SIG-M5 (cell line): ENCODE data around the gene ABCB10.
"Not testable (repeated sequence)": the region's sequence is repeated elsewhere in the genome, so short reads cannot be mapped to it uniquely, and the experiment has no call there.

Experiments used
- DNase-seq: peaks from one replicate; lab custom pipeline; 2025; lab: John Stamatoyannopoulos, UW

ABCB10 gene

GRCh38 chr1:229536982-229537381 lies 21.5 kb downstream of the ABCB10 start:
- DNase-seq: peak; percentile 38

GRCh38 chr1:229535230-229535629 lies 23.3 kb downstream of the ABCB10 start:
- DNase-seq: no peak

DNA sequence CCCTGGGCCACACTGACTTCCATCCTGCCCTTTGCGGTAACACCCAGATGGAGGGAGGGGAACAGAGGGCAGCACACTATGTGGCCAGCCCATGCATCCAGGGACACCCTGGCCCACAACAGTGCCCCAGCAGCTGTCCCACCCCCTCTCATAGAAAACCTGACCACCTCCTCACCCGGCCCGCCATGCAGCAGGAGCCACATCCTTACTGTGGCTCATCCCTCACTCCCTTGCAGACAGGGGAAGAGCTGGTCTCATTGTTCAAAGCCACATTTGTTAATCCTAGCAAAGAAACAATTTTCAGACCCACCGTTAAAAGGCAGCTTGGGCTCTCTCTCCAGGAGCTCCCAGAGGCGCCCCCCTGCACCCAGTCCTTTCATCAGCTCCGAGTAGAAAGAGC lies 27.2 kb downstream of the ABCB10 start:
- no peak for DNase-seq

GRCh38 chr1:229529639-229530038 lies 28.9 kb downstream of the ABCB10 start:
- no peak for DNase-seq

DNA sequence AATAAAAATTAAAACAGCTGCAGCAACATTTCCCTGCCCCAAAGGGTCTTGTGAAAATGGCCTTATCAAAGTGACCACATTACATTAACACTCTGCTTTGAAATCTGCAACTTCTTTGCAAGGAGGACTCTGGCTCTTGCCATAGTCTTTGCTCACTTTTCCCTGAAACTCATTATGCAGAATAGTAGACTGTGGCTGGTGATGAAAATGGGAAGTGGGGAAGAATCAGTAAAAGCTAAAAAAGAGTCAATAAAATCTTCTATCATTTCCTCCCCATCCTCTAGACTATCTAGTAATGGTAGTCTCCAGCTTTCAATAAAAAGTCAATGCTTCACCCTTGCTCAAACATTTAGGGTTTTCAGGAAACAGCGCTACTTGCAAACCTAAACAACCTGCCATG lies 31.8 kb downstream of the ABCB10 start:
- DNase-seq: no peak

DNA sequence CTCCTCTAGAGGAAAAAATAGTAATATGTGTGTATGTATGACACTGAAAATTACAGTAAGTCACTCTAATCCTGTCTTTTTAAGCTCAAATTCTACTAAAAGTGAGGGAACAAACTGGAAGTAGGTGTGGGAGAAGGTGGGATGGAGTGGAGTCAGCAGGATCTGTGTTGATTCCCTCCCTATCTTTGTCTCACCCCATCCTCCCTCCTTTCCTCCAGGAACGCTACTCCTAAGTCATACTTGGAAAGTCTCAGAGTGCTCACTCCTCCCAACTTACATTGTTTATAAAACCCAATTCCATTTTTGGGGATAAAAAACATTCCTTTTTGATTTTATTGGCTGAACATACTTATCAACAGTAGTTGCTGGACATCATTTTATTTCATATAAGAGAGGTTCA lies 35.5 kb downstream of the ABCB10 start:
- DNase-seq: no peak

DNA sequence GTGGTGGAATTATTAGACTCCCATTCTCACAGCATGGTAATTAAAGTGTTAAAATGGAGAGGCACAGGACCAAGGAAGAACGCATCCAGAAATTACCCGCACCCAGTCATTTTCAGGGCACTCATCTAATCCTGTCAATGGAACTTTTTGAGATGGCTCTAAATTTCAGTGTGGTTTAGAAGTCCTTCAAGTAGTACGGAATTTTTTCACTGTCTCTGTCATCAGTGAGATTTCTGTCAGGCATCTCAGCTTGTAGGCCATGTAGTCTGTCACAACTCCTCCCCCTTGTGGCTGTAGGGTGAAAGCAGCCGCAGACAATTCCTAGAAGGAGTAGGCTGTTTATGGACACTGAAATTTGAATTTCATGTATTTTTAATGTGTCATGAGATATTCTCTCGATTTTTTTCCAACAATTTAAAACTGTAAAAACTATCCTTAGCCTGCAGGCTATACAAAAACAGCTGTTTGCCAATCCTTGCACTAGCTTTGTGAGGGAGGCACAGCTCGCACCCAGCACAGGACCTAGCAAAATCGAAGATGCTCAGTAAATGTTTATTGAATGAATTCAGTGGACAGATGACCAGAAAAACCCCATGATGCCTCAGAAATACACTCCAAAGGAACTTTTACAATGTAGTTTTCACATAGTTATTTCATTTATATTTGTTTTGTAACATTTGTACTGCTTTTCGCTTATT lies 43.8 kb downstream of the ABCB10 start:
- DNase-seq: peak; percentile 29

GRCh38 chr1:229511625-229512024 lies 46.9 kb downstream of the ABCB10 start:
- not testable (repeated sequence) for DNase-seq

DNA sequence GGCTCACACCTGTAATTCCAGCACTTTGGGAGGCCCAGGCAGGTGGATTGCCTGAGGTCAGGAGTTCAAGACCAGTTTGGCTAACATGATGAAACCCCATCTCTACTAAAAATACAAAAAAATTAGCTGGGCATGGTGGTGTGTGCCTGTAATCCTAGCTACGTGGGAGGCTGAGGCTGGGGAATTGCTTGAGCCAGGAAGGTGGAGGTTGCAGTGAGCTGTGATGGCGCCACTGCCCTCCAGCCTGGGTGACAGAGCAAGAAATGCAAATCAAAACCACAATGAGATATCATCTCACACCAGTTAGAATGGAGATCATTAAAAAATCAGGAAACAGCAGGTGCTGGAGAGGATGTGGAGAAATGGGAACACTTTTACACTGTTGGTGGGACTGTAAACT lies 47.3 kb downstream of the ABCB10 start:
- DNase-seq: not testable (repeated sequence)

- no peak for DNase-seq
Measured at GRCh38 chr1:229509576-229509975, 48.9 kb downstream of the ABCB10 start.

DNA sequence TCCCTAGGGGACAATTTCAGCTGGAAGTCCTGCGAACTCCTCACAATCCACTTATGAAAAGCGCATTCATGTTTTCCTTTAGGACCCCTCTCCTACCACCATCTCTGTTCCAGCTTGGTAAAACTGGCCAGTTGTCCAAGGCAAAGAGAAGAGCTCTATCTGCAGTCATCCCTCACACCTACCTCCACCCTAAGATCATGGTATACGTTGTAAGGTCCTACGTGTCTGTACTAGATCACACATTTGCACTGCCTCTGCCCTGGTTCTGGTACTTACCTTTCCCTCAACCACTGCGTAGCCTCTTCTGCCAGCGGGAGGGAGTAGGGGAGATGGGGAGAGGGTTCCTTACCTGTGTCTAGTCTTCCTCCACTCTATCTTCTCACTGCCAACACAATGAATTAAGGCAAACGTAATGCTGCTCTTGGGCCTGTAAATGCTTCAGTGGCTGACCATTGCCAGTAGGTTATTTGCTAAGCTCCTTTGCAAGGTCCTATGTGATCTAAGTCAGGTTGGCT lies 49.6 kb downstream of the ABCB10 start:
- no peak for DNase-seq

- DNase-seq: peak; percentile 91
Measured at GRCh38 chr1:229507951-229508822, 50.3 kb downstream of the ABCB10 start, which contains the start of gene NUP133. NUP133 (minus strand) TSS chr1:229508341; CDS start chr1:229508249, 92 bp downstream.

DNA sequence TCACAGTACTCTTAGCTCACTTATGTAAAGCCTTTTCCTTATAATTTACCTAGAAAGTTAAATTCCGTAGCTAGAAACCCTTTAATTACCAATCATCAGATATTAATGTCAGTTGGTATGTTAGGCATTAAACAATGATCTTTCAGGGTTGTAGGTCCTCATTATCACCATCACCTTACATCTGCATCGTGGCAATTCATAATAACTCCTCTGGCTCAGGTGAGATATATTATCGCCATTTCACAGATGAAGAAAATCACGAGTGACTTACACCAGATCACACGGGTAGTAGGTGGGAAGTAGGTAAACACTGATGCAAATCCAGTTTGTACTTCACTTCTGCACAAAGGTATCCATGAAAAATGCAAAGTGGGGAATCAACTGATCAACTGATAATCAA lies 51.0 kb downstream of the ABCB10 start:
- DNase-seq: no peak

DNA sequence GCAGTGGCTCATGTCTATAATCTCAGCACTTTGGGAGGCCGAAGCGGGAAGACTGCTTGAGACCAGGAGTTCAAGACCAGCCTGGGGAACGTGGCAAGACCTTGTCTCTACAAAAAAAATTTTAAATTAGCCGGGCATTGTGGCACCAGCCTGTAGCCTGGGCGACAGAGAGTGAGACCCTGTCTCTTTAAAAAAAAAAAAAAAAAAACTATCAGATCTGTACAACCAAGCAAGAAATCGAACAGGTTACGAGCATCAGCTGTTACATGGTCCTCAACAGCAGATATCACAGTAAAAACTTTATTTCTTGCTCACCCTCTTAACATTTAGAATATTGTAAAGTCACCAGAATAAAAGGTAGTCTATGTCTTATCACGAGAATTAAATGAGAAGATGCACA lies 51.9 kb downstream of the ABCB10 start:
- no peak for DNase-seq

DNA sequence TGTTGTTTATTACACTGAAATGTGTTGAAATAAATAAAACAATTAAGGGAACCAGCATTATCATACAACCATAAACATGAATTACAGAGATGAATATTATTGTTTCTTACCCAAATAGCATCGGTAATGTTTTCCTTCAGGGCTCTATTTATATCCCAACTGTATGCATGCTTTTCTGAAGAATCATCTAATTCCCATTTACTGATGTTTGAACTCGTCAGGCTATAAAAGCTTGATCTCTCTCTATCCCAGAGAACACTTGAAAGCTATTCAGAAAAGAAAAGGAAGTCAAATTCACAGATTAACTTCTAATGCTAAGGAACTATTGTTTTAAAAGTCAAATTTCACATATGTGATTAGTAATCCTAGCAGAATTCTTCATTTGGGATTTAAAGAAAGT lies 62.7 kb downstream of the ABCB10 start:
- DNase-seq: no peak

GRCh38 chr1:229487181-229487580 lies 71.3 kb downstream of the ABCB10 start:
- DNase-seq: no peak

DNA sequence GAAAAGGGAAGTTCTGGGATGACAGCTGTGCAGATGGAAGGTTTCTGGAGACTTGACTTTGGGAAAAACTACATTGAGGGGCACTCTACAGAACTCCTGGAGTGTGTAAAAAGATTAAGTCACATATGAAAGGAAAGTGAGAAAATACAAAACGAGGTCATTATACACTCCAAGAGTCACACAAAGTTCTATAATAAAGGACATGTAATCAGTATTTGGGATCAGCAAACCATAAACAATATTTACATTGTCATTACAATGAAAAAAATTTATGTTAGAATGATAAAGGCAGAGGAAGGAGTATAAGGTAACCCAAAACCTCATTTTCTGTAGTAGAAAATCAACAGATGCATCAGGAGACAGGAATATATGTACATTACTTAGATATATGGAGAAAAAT lies 73.2 kb downstream of the ABCB10 start:
- no peak for DNase-seq

GRCh38 chr1:229482511-229482910 lies 76.0 kb downstream of the ABCB10 start:
- DNase-seq: no peak

- DNase-seq: no peak
Measured at GRCh38 chr1:229480495-229480894, 78.0 kb downstream of the ABCB10 start.

GRCh38 chr1:229479660-229480399 lies 78.7 kb downstream of the ABCB10 start:
- no peak for DNase-seq

- DNase-seq: no peak
Measured at GRCh38 chr1:229478852-229479251, 79.7 kb downstream of the ABCB10 start.

- DNase-seq: not testable (repeated sequence)
Measured at GRCh38 chr1:229475859-229476258, 82.6 kb downstream of the ABCB10 start.
